Uterus (tissue), 4 donors: Measurements from ENCODE around the gene TOGARAM2. TPM values are rescaled to one million over a fixed set of nuclear protein-coding genes. Genes with fewer than 3 reads are reported as not detected.

ENCODE experiments used
- DNase-seq, 2 donors: peaks; one replicate each; pipeline ENCODE4 v3.0.0-alpha.2; 2019 to 2020
- H3K27ac ChIP-seq, 2 donors: fragments of 200-600 bp; sonication (generic); 1 replicate in 1 of 2; 2 replicates in 1 of 2; pipeline ENCODE4 v1.5.1; 2016 to 2018
- H3K27me3 ChIP-seq, 2 donors: fragments of 200-600 bp; sonication (generic); one replicate each; pipeline ENCODE4 v1.5.1; 2018 to 2019; ENCODE audit warnings: control low read depth in 1 of 2
- H3K36me3 ChIP-seq, 2 donors: fragments of 200-600 bp; sonication (generic); one replicate each; pipeline ENCODE4 v1.5.1; 2019; ENCODE audit warnings: control low read depth in 1 of 2
- H3K4me1 ChIP-seq, 2 donors: fragments of 200-600 bp; sonication (generic); one replicate each; pipeline ENCODE4 v1.5.1; 2018 to 2019; ENCODE audit warnings: control low read depth in 1 of 2
- H3K4me3 ChIP-seq, 2 donors: fragments of 200-600 bp; sonication (generic); 1 replicate in 1 of 2; 2 replicates in 1 of 2; pipeline ENCODE4 v1.5.1; 2018 to 2019; ENCODE audit warnings: mild to moderate bottlenecking in 1 of 2
- H3K9me3 ChIP-seq, 2 donors: fragments of 200-600 bp; sonication (generic); one replicate each; pipeline ENCODE4 v1.5.1; 2019; ENCODE audit warnings: control low read depth in 1 of 2
- POLR2A ChIP-seq, 2 donors: fragments of 450-650 bp; IDR thresholded peaks; one replicate each; pipeline ENCODE4 v1.6.1; 2016; ENCODE audit warnings: antibody characterized with exemption in 2 of 2, mild to moderate bottlenecking in 1 of 2, moderate library complexity in 1 of 2
- intact Hi-C: fragments of 100-400 bp; cut with DNase I; formaldehyde crosslinking; loops from one replicate; pipeline ENCODE4 v1.15.1; 2023; ENCODE audit warnings: low total_unique reads
- total RNA-seq, 4 donors: library from RNA; depleted of rRNA in 3 of 4; stranded (reverse); fragments of >200 nt in 3 of 4; gene quantifications; one replicate each; pipeline versions ENCODE4 v1.1.0 to v1.2.4, GENCODE V29; 2014 to 2023
- TF ChIP-seq, protein P1 (sequence below), 4 experiments: fragments of 200-600 bp in 2 of 4; fragments of 450-650 bp in 2 of 4; sonication (generic) in 2 of 4; IDR thresholded peaks; one replicate each; pipeline ENCODE4 v1.5.1; 2016 to 2019; ENCODE audit warnings: antibody characterized with exemption in 4 of 4, mild to moderate bottlenecking in 2 of 4, moderate library complexity in 1 of 4
- donor health status: DM: yes; HTN: yes; CAD: no.

TOGARAM2 gene
- total RNA-seq, 4 donors from 2014 or later = 0.61 to 1.5 TPM; not detected in 2

DNA sequence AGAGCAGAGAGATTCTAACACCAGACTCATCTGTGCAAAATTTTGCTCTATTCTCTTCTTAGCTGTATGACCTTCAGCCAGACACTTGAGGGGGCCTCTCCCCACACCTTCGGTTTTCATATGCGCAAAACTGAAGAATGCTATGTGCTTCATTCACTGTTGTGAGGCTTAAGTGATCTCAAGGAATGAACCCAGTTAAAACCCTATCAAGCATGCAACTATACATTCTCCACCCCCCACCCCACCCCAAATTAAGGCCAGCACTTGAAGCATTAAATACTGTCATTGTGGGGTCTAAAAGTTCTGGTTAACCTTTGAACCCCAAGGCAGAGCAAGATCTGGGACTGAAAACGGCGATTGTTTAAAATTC lies 83.2 kb downstream of the TOGARAM2 start:
- intact Hi-C loops = no loop called here
- no peak for DNase-seq
- H3K27ac ChIP-seq = no peak overlapping the region
- H3K4me1 ChIP-seq = no peaks in the 10 kb centered on the region
- H3K36me3 ChIP-seq = no peaks in the 10 kb centered on the region
- no peaks in the 10 kb centered on the region for H3K9me3 ChIP-seq
- H3K4me3 ChIP-seq = no peak overlapping the region
- TF ChIP-seq, protein P1, sequence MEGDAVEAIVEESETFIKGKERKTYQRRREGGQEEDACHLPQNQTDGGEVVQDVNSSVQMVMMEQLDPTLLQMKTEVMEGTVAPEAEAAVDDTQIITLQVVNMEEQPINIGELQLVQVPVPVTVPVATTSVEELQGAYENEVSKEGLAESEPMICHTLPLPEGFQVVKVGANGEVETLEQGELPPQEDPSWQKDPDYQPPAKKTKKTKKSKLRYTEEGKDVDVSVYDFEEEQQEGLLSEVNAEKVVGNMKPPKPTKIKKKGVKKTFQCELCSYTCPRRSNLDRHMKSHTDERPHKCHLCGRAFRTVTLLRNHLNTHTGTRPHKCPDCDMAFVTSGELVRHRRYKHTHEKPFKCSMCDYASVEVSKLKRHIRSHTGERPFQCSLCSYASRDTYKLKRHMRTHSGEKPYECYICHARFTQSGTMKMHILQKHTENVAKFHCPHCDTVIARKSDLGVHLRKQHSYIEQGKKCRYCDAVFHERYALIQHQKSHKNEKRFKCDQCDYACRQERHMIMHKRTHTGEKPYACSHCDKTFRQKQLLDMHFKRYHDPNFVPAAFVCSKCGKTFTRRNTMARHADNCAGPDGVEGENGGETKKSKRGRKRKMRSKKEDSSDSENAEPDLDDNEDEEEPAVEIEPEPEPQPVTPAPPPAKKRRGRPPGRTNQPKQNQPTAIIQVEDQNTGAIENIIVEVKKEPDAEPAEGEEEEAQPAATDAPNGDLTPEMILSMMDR (IDR thresholded peaks at IDR 0.05) = no peak
- no peak for TF ChIP-seq POLR2A (IDR thresholded peaks at IDR 0.05)
- no peaks in the 10 kb centered on the region for H3K27me3 ChIP-seq

DNA sequence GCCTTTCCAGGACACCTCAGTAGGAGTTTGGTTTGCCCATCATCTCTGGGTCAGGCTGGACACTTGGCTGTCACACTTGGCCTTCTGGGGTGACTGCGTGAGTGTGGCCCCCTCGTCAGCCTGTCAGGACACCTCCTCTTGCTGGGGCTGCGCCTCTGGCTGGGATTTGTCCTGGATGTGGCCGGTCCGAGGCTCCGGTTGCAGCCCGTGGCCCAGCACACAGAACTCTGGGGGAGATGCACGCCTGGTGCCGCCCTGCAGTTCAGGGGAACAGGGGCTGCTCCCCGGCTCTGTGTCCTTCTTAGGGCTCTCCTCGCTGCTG lies 83.6 kb downstream of the TOGARAM2 start:
- DNase-seq = no peak
- intact Hi-C loops = no loop called here
- Histone ChIP-seq H3K36me3 (no peaks in the 10 kb centered on the region), H3K4me3 (no peak overlapping the region), H3K27me3 (no peaks in the 10 kb centered on the region), H3K9me3 (no peaks in the 10 kb centered on the region), H3K27ac (no peak overlapping the region), H3K4me1 (no peaks in the 10 kb centered on the region)
- no peak for TF ChIP-seq POLR2A (IDR thresholded peaks at IDR 0.05)
- TF ChIP-seq, protein P1 (IDR thresholded peaks at IDR 0.05) = no peak

DNA sequence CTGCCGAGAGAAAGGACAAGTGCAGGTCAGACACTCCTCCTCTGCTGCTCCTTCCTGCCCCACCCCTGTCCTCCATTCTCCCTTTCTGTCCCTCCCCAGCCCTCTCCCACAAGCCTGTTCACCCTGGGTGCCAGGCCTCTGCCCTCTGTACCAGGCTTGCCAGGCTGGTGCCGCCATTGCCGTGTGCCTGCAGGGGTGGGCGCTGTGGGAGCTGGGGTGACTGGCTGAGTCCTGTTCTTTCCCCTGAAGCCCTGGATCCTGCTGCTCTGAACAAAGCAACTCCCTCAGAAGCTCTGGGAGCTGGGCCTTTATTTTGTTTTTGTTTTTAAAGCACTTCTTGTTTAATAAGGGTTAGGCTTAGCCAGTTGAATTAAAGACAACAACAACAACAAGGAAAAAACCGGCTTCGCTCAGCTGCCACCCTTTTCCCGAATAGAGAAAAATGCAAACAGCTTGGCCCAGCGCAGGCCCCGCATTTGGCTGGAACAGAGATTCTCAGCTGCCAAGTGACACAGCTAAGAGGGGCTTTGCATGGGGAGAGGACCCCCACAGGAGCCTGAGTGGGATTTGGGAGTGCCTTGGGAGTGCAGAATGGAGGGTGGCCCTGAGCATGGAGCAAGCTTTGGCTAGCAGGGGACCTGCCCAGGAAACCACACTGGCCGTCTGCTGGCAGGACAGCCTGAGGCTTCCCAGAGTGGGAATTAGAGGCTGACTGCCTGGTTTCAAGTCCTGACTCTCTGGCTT lies 84.1 kb downstream of the TOGARAM2 start:
- no peak overlapping the region for H3K4me3 ChIP-seq
- intact Hi-C loops = no loop called here
- TF ChIP-seq, protein P1 (IDR thresholded peaks at IDR 0.05) = no peak
- TF ChIP-seq POLR2A (IDR thresholded peaks at IDR 0.05) = no peak

DNA sequence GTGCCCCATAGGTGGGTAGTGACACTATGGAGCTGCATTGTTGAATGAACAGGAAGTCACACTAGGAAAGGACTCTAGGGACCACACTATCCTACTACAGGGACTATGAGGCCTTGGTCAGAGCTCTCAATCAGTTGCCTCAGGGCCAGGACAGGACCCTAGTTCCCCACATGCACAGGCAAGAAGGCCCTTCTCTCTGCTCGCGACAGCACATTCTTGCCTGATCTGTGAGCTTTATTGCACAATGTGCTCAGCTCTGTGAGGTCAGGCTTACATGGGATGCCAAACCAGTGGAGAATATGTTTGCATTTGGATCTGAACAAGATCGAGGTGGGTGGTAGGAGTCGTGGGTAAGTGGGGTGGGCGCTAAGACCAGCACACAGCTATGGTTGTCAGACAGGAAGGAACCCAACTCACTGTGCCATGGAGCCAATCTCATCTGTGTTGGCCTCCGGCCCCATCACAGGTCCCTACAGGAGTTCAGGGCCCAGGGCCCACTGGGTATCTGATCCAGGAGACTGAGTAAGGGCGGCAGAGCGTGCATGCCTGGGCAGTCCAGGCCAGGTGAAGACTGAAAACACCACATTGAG lies 85.3 kb downstream of the TOGARAM2 start:
- Histone ChIP-seq H3K27me3 (no peaks in the 10 kb centered on the region), H3K4me3 (no peak overlapping the region), H3K27ac (no peak overlapping the region), H3K4me1 (no peaks in the 10 kb centered on the region), H3K36me3 (no peaks in the 10 kb centered on the region), H3K9me3 (no peaks in the 10 kb centered on the region)
- intact Hi-C loops = no loop called here
- no peak for TF ChIP-seq POLR2A (IDR thresholded peaks at IDR 0.05)
- TF ChIP-seq, protein P1 (IDR thresholded peaks at IDR 0.05) = no peak
- DNase-seq = no peak

More for the DNA sequence above, 84.1 kb downstream of the TOGARAM2 start:
- H3K36me3 ChIP-seq = no peaks in the 10 kb centered on the region
- no peak for DNase-seq
- no peaks in the 10 kb centered on the region for H3K9me3 ChIP-seq
- H3K27me3 ChIP-seq = no peaks in the 10 kb centered on the region
- H3K4me1 ChIP-seq = no peaks in the 10 kb centered on the region
- no peak overlapping the region for H3K27ac ChIP-seq

DNA sequence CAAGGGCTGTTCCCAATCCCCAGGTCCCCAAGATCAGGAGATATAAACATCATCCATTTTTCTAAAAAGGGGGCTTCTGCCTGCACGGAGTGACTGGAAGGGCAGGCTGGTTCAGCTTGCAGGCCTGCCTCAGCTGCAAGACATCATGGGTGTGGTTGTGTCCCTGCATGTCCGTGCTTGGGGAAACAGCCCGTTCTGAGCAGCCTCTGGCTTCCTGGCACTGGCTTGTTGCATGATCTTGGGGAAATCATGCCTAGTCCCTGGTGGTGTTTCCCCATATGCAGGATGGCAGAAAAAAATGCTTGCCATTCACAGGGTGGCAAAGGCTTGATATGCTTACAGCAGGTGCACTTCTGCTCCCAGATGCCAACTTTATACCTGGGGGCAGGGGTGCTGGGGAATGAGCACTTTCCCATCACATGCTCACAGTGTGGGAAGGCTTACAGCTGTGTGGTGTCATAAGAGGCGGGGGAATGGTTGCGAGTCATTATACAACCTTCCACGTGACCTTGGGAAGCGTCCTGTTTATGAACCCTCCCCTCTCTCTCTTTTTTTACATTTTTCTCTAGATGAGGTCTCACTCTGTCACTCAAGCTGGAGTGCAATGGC lies 86.0 kb downstream of the TOGARAM2 start:
- Histone ChIP-seq H3K9me3 (no peaks in the 10 kb centered on the region), H3K27me3 (no peaks in the 10 kb centered on the region), H3K36me3 (no peaks in the 10 kb centered on the region), H3K4me1 (no peaks in the 10 kb centered on the region), H3K4me3 (no peak overlapping the region), H3K27ac (no peak overlapping the region)
- intact Hi-C loops = no loop called here
- TF ChIP-seq, protein P1 (IDR thresholded peaks at IDR 0.05) = no peak
- TF ChIP-seq POLR2A (IDR thresholded peaks at IDR 0.05) = no peak
- DNase-seq = no peak
